Measurements from ENCODE around the gene ZNF205. TPM values are rescaled to one million over a fixed set of nuclear protein-coding genes. Genes with fewer than 3 reads are reported as not detected.
A peak's percentile ranks its signal among the peaks of the same experiment; 100 is the strongest.

ZNF205 gene
- total and polyA plus RNA-seq, 2 of the 13 experiments (the other 11 are each of a cell fraction or from before 2014, with no cell fraction given), result 5.8 to 10.2 TPM

DNA sequence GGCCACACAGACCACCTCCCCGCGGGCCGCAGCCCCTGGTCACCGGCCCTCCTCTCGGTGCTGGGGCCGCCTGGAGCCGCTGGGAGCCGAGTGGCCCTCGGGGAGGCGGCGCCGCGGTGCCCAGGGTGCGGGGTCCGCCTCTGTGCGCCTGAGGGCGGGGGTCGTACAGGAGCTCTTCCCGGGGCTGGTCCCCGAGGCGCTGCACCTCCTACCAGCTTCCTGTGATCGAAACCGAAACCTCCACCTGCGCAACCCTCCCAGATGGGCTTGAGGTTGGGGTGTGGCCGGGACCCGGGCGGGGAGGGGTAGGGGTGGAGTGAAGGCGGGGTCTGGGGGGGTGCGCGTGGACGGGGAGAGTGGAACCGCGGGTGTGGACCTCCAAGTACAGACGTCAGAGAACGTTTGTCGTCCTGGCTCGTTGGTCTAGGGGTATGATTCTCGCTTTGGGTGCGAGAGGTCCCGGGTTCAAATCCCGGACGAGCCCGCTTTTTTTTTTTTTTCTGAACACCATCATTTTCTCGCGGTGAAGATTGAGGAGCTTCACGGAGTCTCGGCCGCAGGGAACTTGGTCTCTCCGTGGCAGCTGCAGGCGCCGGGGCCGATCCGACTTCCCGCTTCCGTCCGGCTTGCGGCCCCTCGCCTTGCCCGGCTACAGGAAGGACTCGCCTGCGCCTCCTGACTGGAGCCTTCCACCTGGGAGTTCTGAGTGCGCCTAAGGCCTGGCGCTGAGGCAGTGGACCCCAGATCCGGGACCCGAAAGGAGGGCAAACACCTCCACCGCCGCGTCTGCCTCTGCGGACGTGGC lies 46.3 kb downstream of the ZNF205 start (continued):
- TF ChIP-seq NFYC (CRISPR knock-in tag; IDR thresholded peaks at IDR 0.05), result no peak
- no peak for TF ChIP-seq NR1H2 (CRISPR knock-in tag; IDR thresholded peaks at IDR 0.05; ENCODE audit: borderline replicate concordance, low read depth)
- no peak for TF ChIP-seq ZKSCAN5 (CRISPR knock-in tag; IDR thresholded peaks at IDR 0.05)

DNA sequence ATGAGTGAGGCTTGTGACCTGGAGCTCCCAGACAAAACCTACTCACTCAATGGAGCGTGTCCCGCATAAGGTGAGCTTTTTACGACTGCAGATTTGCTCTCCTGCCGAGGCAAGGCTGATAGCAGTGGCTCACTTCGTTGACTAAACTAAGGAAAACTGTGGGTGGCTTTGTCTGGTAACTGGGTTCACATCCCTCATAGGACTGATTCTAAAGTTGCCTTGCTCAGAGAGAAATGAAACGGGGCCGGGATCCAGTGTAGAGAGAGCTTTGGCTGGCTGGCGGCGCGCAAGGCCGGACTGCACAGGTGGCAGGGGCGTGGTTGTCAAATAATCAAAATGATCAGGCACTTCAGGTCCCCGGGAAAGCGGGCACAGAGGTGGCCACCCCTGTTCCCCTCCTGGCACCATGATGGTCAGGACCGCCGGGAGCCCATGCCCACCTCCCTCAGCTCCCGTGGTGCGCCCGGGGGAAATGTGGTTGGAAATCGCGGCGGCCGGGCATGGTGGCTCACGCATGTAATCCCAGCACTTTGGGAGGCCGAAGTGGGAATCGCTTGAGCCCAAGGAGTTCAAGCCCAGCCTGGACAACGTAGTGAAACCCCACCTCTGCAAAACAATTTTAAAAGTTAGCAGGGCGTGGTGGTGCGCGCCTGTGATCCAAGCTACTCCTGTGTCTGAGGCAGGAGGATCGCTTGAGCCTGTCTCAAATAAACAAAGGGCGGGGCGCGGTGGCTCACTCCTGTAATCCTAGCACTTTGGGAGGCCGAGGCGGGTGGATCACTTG lies 49.0 kb downstream of the ZNF205 start:
- no peaks in the 10 kb centered on the region for H3K79me2 ChIP-seq (ENCODE audit: insufficient read depth, low read length)
- ChIA-PET POLR2A (interaction anchor here (0.9 to 5.1 kb wide), 3 partner anchors 10 to 27 kb away, joined by 3 to 51 read pairs (median 3); partner anchors contain the start of gene ZNF213), CTCF (ENCODE audit: low intra/inter-chr PET ratio, low total read pairs) (no interaction called here)
- H2AFZ ChIP-seq (ENCODE audit: low read length), result peak overlapping the region; percentile 70
- DNase-seq (ENCODE audit: low spot score), result no peak
- peak overlapping the region; percentile 18 to 53 (median 39) for H3K4me3 ChIP-seq (replicated peaks in 1 of 3; ENCODE audit: insufficient read depth in 1 of 3, low read depth in 2 of 3, low read length in 3 of 3)
- no peaks in the 10 kb centered on the region; a peak in 1 of 5 replicates for H3K27me3 ChIP-seq (ENCODE audit: control insufficient read depth in 1 of 2, insufficient read depth in 2 of 2, low read length in 2 of 2)
- ATAC-seq, result no peak
- no peaks in the 10 kb centered on the region for H3K9me3 ChIP-seq (ENCODE audit: low read length)
- in situ Hi-C loops (cut with HindIII; ENCODE audit: extremely low pct_ligation_motif_present, low pct_unique_long_range_greater_than_20kb), result no loop called here
- peak overlapping the region; percentile 73 for H3K4me2 ChIP-seq (ENCODE audit: low read depth, low read length)
- intact Hi-C loops (cut with micrococcal nuclease; ENCODE audit: unreplicated experiment), result no loop called here
- H4K20me1 ChIP-seq (ENCODE audit: insufficient read depth, low read length), result no peaks in the 10 kb centered on the region
- FAIRE-seq, result no peak
- peaks cover 55% of the 10 kb centered on the region for H3K4me1 ChIP-seq (ENCODE audit: insufficient read depth, low read length)
- H3K9ac ChIP-seq (ENCODE audit: insufficient read depth, low read depth, low read length), result peak overlapping the region; percentile 54; the same call in 1 of the 2 replicates
- 73% methylated on average over 29 of the region's 36 CpGs for WGBS (ENCODE audit: low lambda C conversion rate)
- H3K36me3 ChIP-seq (replicated peaks in 1 of 2; ENCODE audit: control insufficient read depth in 1 of 2, insufficient read depth in 2 of 2, low read length in 2 of 2), result no peaks in the 10 kb centered on the region
- peak overlapping the region; percentile 56 for H3K27ac ChIP-seq (ENCODE audit: extremely low read length, insufficient read depth, low read length)
- BruUV-seq (replicated peaks), result no TSS peak
- no peak for TF ChIP-seq TCF12 (IDR thresholded peaks at IDR 0.05)
- TF ChIP-seq TCF12 (CRISPR knock-in tag; IDR thresholded peaks at IDR 0.05), result 0 out of 2 replicates have a peak, but pooled peaks have one; percentile 28
- TF ChIP-seq, protein P1, sequence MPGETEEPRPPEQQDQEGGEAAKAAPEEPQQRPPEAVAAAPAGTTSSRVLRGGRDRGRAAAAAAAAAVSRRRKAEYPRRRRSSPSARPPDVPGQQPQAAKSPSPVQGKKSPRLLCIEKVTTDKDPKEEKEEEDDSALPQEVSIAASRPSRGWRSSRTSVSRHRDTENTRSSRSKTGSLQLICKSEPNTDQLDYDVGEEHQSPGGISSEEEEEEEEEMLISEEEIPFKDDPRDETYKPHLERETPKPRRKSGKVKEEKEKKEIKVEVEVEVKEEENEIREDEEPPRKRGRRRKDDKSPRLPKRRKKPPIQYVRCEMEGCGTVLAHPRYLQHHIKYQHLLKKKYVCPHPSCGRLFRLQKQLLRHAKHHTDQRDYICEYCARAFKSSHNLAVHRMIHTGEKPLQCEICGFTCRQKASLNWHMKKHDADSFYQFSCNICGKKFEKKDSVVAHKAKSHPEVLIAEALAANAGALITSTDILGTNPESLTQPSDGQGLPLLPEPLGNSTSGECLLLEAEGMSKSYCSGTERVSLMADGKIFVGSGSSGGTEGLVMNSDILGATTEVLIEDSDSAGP (CRISPR knock-in tag; IDR thresholded peaks at IDR 0.05; ENCODE audit: borderline replicate concordance), result 0 out of 2 replicates have a peak, but pooled peaks have one; percentile 34
- peak; percentile 27; the same call in 1 of the 2 replicates for TF ChIP-seq TAF1 (CRISPR knock-in tag; IDR thresholded peaks at IDR 0.05)
- no peak for TF ChIP-seq PAX8 (CRISPR knock-in tag; IDR thresholded peaks at IDR 0.05; ENCODE audit: borderline replicate concordance)
- TF ChIP-seq MIXL1 (CRISPR knock-in tag; IDR thresholded peaks at IDR 0.05), result no peak
- peak; percentile 36; the same call in 1 of the 2 replicates for TF ChIP-seq SPEN (CRISPR knock-in tag; IDR thresholded peaks at IDR 0.05; ENCODE audit: low read depth)
- no peak for TF ChIP-seq NFE2L1 (CRISPR knock-in tag; IDR thresholded peaks at IDR 0.05; ENCODE audit: borderline replicate concordance)
- no peak for TF ChIP-seq ZBTB42 (CRISPR knock-in tag; IDR thresholded peaks at IDR 0.05)
- TF ChIP-seq, protein P2, sequence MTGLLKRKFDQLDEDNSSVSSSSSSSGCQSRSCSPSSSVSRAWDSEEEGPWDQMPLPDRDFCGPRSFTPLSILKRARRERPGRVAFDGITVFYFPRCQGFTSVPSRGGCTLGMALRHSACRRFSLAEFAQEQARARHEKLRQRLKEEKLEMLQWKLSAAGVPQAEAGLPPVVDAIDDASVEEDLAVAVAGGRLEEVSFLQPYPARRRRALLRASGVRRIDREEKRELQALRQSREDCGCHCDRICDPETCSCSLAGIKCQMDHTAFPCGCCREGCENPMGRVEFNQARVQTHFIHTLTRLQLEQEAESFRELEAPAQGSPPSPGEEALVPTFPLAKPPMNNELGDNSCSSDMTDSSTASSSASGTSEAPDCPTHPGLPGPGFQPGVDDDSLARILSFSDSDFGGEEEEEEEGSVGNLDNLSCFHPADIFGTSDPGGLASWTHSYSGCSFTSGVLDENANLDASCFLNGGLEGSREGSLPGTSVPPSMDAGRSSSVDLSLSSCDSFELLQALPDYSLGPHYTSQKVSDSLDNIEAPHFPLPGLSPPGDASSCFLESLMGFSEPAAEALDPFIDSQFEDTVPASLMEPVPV (CRISPR knock-in tag; IDR thresholded peaks at IDR 0.05), result 0 out of 2 replicates have a peak, but pooled peaks have one; percentile 26
- TF ChIP-seq ZNF501 (CRISPR knock-in tag; IDR thresholded peaks at IDR 0.05), result 0 out of 2 replicates have a peak, but pooled peaks have one; percentile 6
- TF ChIP-seq ZBTB38 (CRISPR knock-in tag; IDR thresholded peaks at IDR 0.05), result peak; percentile 31
- peak; percentile 79 for TF ChIP-seq ZNF121 (CRISPR knock-in tag; IDR thresholded peaks at IDR 0.05)
- TF ChIP-seq ZNF549 (CRISPR knock-in tag; IDR thresholded peaks at IDR 0.05), result no peak

All from HepG2 (cell line).